Neutrophil (primary cell): ENCODE data around the gene TMEM141.

Experiments used
- H3K27ac ChIP-seq: fragments of 200-600 bp; sonication (generic); 2 replicates; pipeline ENCODE4 v1.5.1; 2016; ENCODE audit warnings: mild to moderate bottlenecking, moderate library complexity
- H3K27me3 ChIP-seq: fragments of 200-600 bp; sonication (generic); 2 replicates; pipeline ENCODE4 v1.6.0; 2016; ENCODE audit warnings: mild to moderate bottlenecking
- H3K36me3 ChIP-seq: fragments of 200-600 bp; sonication (generic); 2 replicates; pipeline ENCODE4 v1.5.1; 2017
- H3K4me1 ChIP-seq, 2 experiments: fragments of 200-600 bp in 1 of 2; sonication (generic) in 1 of 2; 1 replicate in 1 of 2; 2 replicates in 1 of 2; pipeline versions ENCODE4 v1.5.1 to v1.6.1; 2013 to 2016; ENCODE audit warnings: low read depth in 1 of 2, low read length in 1 of 2, mild to moderate bottlenecking in 1 of 2, moderate library complexity in 1 of 2; ENCODE audit not compliant: control insufficient read depth in 1 of 2, insufficient read depth in 1 of 2
- H3K4me3 ChIP-seq, 2 experiments: fragments of 200-600 bp in 1 of 2; sonication (generic) in 1 of 2; 1 replicate in 1 of 2; 2 replicates in 1 of 2; pipeline ENCODE4 v1.5.1; 2013 to 2016; ENCODE audit warnings: low read depth in 1 of 2, low read length in 1 of 2, mild to moderate bottlenecking in 1 of 2, moderate library complexity in 1 of 2
- H3K9me3 ChIP-seq: fragments of 200-600 bp; sonication (generic); 2 replicates; pipeline ENCODE4 v1.5.1; 2016
- CTCF ChIP-seq: fragments of 200-600 bp; sonication (generic); IDR thresholded peaks from 2 replicates; pipeline ENCODE4 v1.5.1; 2016; ENCODE audit warnings: antibody characterized with exemption

TMEM141 gene

GRCh38 chr9:136776947-136777346 lies 14.2 kb upstream of the TMEM141 start:
- H3K4me3 ChIP-seq: no peak overlapping the region
- H3K4me1 ChIP-seq: no peaks in the 10 kb centered on the region
- H3K9me3 ChIP-seq: peaks cover 3% of the 10 kb centered on the region
- no peaks in the 10 kb centered on the region for H3K36me3 ChIP-seq
- H3K27ac ChIP-seq: no peak overlapping the region
- peaks cover 18% of the 10 kb centered on the region for H3K27me3 ChIP-seq
- no peak for TF ChIP-seq CTCF

GRCh38 chr9:136777359-136777758 lies 13.8 kb upstream of the TMEM141 start:
- Histone ChIP-seq H3K4me1 (no peaks in the 10 kb centered on the region), H3K27ac (no peak overlapping the region), H3K27me3 (peaks cover 17% of the 10 kb centered on the region), H3K36me3 (no peaks in the 10 kb centered on the region), H3K9me3 (peaks cover 3% of the 10 kb centered on the region), H3K4me3 (no peak overlapping the region)
- TF ChIP-seq CTCF: no peak

GRCh38 chr9:136779808-136780207 lies 11.3 kb upstream of the TMEM141 start:
- Histone ChIP-seq H3K9me3 (no peaks in the 10 kb centered on the region), H3K4me1 (no peaks in the 10 kb centered on the region), H3K36me3 (no peaks in the 10 kb centered on the region), H3K27me3 (peaks cover 17% of the 10 kb centered on the region), H3K27ac (no peak overlapping the region), H3K4me3 (no peak overlapping the region)
- no peak for TF ChIP-seq CTCF

GRCh38 chr9:136782452-136782851 lies 8.7 kb upstream of the TMEM141 start:
- H3K4me1 ChIP-seq: peaks cover 0 to 1% of the 10 kb centered on the region in 2 experiments
- H3K27ac ChIP-seq: no peak overlapping the region
- no peaks in the 10 kb centered on the region for H3K36me3 ChIP-seq
- no peak overlapping the region for H3K4me3 ChIP-seq
- no peaks in the 10 kb centered on the region for H3K9me3 ChIP-seq
- TF ChIP-seq CTCF: no peak
- peaks cover 15% of the 10 kb centered on the region for H3K27me3 ChIP-seq

- Histone ChIP-seq H3K36me3 (no peaks in the 10 kb centered on the region), H3K27me3 (no peaks in the 10 kb centered on the region), H3K9me3 (no peaks in the 10 kb centered on the region), H3K4me1 (peaks cover 0 to 6% of the 10 kb centered on the region in 2 experiments), H3K4me3 (no peak overlapping the region), H3K27ac (no peak overlapping the region)
- TF ChIP-seq CTCF: peak; percentile 11
These were observed 6.7 kb upstream of the TMEM141 start for GRCh38 chr9:136784249-136784996.
